Measurements from ENCODE around the gene ZPBP2.

The ZPBP2 gene

GRCh38 chr17:39915559-39915958 lies 47.6 kb downstream of the ZPBP2 start:
- DNase-seq, result no peak

- DNase-seq, result no peak
Observed at GRCh38 chr17:39916918-39917317, 48.9 kb downstream of the ZPBP2 start.

DNA sequence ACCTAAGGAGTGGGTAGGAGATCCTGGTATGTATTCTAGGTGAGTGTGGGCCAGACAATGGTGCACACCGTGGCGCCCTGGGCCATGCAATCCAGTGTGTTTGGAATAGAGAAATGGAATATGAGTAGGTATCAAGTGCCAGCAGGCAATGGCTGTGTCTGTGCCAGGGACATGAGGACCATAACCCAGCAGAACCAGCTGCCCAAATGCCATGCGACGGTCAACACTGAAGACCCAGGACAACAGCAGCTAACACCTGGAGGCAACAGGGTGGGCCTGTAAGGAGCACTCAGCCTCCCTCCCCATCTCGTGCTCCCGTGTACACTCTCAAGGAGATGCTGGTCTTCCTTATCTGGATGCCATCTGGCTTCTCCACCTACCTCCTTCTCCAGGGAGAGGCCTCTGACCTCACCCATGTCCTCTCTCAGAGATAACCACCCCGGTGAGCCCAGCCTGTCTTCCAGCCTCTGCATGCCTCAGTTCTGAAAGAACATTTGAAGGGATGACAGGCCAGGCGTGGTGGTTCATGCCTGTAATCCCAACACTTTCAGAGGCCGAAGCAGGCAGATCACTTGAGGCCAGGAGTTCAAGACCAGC lies 51.2 kb downstream of the ZPBP2 start:
- DNase-seq, result no peak

DNA sequence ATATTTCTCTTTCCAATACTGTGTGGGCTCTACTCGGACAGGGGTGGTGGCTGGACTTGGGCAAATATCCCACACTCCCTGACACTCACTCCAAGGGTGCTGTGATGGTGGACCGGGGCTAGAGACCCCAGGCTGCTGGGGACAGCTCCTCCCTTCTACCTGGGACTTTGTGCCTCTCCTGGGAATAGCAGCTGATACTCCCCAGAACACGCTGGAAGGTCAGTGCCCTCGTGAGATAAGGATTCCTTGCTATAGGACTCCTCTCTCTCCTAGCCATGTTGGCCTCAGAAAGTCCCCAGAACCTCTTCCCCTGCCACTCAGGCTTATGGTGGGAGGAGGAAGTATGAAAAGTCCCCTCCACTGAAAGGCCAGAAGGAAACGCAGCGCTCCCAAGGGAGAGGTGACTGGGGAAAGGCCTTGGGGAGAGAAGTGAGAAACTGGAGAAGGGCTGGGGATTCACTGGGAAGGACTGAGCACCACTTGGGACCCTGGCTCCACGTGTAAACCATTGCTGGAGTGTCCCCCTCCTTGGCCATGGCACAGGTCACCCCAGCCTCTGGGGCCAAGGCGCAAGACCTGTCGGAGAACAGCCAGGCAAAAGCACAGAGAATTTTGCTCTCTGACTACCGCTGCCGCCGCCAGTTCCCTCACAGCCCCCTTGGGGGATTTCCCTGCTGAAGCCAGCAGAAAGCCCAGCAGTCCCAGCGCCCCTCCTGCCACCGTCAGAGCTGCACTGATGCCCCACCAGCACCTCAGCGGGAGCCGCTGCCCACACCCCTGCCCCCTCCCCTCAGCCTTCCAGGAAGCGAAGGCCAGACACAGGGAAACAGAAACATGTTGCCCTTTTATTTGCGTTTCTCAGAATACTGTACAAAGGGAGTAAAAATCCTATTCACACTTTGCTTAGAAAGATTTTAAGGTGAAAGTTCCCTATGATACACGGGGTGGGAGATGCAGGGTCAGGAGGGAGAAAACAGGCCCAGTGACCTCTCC lies 52.5 kb downstream of the ZPBP2 start:
- DNase-seq, result no peak

GRCh38 chr17:39921323-39921722 lies 53.3 kb downstream of the ZPBP2 start:
- no peak for DNase-seq

DNA sequence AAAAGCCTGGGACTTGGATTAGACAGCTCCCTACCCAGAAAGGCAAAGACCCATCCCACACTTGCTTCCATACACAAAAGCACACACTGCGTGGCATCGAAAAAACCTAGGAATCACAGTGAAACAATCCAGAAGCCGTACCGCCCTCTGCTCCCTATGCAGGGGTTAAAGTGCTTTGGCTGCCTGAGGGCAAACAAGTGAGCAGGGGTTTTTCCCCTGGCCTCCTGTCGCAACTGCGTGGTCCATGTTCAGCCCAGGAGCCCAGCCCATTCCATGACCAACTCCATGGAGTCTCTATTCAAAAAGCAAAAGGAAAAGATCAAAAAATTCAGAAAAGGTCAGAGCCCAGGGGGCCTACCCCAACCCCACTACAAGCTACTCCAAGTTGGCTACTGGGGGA lies 54.0 kb downstream of the ZPBP2 start:
- DNase-seq, result no peak

DNA sequence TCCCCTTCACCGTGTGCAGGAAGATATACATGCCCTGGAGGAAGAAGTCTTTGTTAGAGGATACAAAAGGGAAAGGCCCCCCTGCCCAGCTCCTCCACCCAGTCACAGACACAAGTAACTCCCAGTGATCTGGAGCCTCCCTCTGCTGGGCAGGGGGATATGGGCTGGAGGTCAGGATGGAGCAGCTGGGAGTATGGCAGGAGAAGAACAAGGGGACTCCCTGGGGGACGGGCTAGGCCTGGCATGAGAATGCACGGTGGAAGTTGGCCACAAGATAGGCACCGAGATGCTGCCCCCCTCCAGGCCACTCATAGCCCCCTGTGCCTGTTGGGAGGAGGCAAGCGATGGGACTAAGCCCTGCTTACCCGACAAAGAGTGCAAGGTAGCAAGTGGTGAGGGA lies 55.2 kb downstream of the ZPBP2 start:
- DNase-seq, result no peak

DNA sequence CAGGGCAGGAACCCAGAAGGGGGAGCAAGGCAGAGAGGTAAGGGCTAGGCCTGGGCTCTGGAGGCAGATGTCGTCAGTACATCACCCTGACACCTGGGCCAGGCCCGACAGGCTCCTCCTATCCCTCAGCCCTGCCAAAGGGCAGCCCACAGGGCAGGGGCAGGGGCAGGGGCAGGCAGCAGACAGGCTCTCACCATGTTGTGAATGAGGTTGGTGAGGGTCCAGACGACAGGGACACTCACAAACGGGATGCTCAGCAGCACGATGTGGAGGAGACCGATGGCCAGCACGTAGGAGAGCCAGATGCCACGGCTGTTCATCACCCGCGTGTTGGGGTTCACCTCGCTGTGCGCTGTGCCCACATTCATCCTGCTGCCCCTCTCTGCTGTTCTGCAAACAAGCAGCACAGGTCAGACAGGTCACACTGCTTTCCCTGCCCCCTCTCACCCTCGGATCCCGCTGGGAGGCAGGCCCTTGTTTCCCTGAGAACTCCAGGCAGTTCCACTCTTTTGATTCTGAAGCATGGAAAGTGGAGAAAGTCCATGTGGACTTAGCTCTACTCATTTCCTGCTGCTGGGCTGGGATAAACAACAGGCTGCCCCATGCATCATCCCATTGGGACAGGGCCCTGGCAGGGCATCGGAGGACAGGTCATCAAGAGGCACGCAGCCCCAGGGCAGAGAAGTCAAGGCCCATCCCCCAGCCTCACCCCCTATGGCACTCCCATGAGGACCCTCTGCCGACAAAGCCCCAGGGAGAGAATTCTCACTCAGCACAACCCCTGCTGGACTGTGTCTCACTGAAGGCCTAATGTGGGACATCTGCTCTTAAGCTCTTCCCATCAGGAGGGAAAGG lies 56.1 kb downstream of the ZPBP2 start:
- DNase-seq, result no peak

DNA sequence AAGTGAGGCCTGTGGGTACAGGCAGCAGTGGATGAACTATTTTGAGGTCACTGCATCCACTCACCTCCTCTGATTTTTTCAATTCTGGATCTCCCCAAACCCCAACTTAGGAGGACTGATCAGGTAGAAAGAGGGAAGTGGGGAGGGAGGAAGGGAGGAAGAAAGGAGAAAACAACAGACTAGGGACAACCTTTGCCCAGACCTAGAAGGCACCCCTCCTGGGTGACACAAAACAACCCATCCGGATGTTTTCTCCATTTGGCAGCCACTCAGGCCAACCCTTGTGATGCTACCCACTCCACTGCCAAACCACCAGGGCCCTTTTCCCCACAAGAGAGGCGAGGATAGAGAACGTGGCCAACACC lies 56.7 kb downstream of the ZPBP2 start:
- no peak for DNase-seq

DNA sequence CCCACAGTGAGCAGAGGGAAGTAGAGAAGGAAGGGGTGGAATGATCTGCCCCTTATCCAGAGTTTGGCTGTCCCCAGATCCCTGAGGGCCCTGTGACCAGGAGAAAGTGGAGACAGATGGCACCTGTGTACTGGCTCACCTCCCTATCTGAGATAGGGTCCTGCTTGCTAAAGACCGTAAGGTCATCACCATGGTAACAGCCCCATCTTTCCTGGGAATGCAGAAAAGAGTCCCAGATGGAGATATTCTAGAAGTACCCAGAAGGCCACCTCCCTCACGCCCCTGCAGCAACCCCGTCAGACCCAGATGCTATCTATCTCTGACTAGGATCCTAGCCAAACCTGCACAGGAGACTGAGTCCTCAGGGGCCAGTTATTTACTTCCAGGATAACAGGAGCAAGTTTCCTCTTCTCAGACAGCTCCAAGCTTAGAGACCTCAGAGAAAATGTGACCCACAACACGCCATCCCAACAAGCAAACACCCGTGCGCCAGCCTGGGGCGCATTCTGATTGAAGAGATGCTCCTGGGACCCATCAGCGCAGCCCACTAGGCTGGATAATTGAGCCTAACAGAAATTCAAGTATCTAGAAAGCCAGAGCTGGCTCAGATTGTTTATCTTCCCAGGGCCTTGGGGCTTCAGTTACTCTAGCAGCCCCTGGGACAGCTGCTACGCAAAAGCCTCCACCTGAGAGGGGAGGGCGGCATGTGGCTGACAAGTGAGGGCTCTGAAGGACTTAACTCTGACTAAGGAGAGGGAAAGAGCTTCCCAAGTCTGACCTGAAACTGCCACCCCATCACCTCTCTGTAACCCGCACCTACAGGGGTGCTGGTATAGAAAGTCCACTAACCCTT lies 57.5 kb downstream of the ZPBP2 start:
- DNase-seq, result no peak

DNA sequence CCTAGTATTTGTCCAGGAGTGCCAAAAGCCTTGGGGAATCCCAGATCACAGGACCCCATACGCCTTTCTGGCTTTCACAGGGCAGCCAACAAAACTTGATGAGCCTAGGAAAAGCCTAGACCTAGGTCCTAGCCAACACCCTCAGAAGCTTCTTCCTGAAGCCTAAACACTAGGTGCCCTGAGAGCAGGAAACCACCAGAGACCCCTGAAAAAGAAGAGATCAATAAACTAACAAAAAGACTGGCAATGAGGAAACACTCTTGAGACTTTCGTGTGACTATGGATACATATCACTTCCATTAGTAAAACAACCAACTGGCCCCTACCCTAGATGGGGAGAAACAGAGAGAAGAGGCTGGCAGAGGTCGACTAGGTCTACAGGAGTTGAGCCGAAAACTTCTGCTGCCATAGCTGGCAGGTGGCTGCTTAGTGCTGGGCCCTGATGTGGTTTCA lies 58.2 kb downstream of the ZPBP2 start:
- no peak for DNase-seq

GRCh38 chr17:39926588-39927100 lies 58.6 kb downstream of the ZPBP2 start:
- DNase-seq, result no peak

All from kidney glomerular epithelial cell (primary cell).